Thymus (tissue), 11 donors: ENCODE data around the gene WARS2. TPM values are rescaled to one million over a fixed set of nuclear protein-coding genes. Genes with fewer than 3 reads are reported as not detected.

Experiments
- DNase-seq, 9 donors: peaks; one replicate each; pipeline ENCODE4 v3.0.0-alpha.2; 2013; ENCODE audit warnings: low spot score in 9 of 9, low read depth in 6 of 9, missing footprints in 1 of 9
- H3K27ac ChIP-seq, 2 donors: one replicate each; pipeline ENCODE4 v1.5.1; 2013; ENCODE audit warnings: control low read depth in 1 of 2, low read depth in 1 of 2, low read length in 1 of 2, mild to moderate bottlenecking in 1 of 2, moderate library complexity in 1 of 2
- H3K27me3 ChIP-seq, 2 donors: one replicate each; pipeline ENCODE4 v1.5.1; 2013; ENCODE audit warnings: low read length in 1 of 2; ENCODE audit not compliant: control insufficient read depth in 2 of 2, insufficient read depth in 1 of 2
- H3K36me3 ChIP-seq, 2 donors: one replicate each; pipeline ENCODE4 v1.5.1; 2013; ENCODE audit warnings: low read length in 1 of 2, mild to moderate bottlenecking in 1 of 2, moderate library complexity in 1 of 2; ENCODE audit not compliant: control insufficient read depth in 2 of 2, insufficient read depth in 2 of 2
- H3K4me1 ChIP-seq, 2 donors: one replicate each; pipeline ENCODE4 v1.5.1; 2013; ENCODE audit warnings: low read length in 2 of 2; ENCODE audit not compliant: control insufficient read depth in 2 of 2, insufficient read depth in 2 of 2
- H3K4me3 ChIP-seq, 2 donors: one replicate each; pipeline ENCODE4 v1.5.1; 2013; ENCODE audit warnings: low read length in 2 of 2, control low read depth in 1 of 2, mild to moderate bottlenecking in 1 of 2
- H3K9me3 ChIP-seq, 2 donors: one replicate each; pipeline ENCODE4 v1.5.1; 2013; ENCODE audit warnings: low read length in 1 of 2, mild to moderate bottlenecking in 1 of 2; ENCODE audit not compliant: control insufficient read depth in 2 of 2, insufficient read depth in 1 of 2
- WGBS: extraction: QIAGEN DNeasy Blood & Tissue Kit; methylation state at CpG from one replicate; pipeline ENCODE4 v1.1.7; 2013; 5-methylcytosine and 5-hydroxymethylcytosine counted together
- polyA plus RNA-seq: library from polyadenylated mRNA; stranded (reverse); fragments of 200-250 nt; gene quantifications from one replicate; pipeline ENCODE4 v1.2.3, GENCODE V29; 2013
- total RNA-seq: library from RNA; stranded (reverse); fragments of 120-200 nt; gene quantifications from one replicate; pipeline ENCODE4 v1.2.4, GENCODE V29; 2013
- donor health status: healthy.

The WARS2 gene
- total and polyA plus RNA-seq, 2 donors: 7.7 to 8.6 TPM

- H3K4me1 ChIP-seq: peaks cover 0 to 11% of the 10 kb centered on the region in 2 donors
- H3K27me3 ChIP-seq: peaks cover 74 to 96% of the 10 kb centered on the region in 2 donors
- DNase-seq: no peak
Observed at GRCh38 chr1:119004781-119005180, 135.7 kb downstream of the WARS2 start.

GRCh38 chr1:119004129-119004527 is 136.3 kb downstream of the WARS2 start:
- 27% methylated on average over 5 of the region's 5 CpGs for WGBS
- no peak for DNase-seq
- H3K27me3 ChIP-seq: peaks cover 78 to 100% of the 10 kb centered on the region in 2 donors

More at GRCh38 chr1:119004781-119005180, 135.7 kb downstream of the WARS2 start:
- 41% methylated on average over 2 of the region's 2 CpGs for WGBS
- H3K9me3 ChIP-seq: peaks cover 0 to 4% of the 10 kb centered on the region in 2 donors
- H3K27ac ChIP-seq: no peak overlapping the region
- no peak overlapping the region for H3K4me3 ChIP-seq
- no peaks in the 10 kb centered on the region for H3K36me3 ChIP-seq

GRCh38 chr1:119003413-119004128 is 136.9 kb downstream of the WARS2 start:
- DNase-seq: no peak
- Histone ChIP-seq H3K36me3 (no peaks in the 10 kb centered on the region), H3K4me1 (peaks cover 0 to 11% of the 10 kb centered on the region in 2 donors), H3K27me3 (peaks cover 78 to 100% of the 10 kb centered on the region in 2 donors), H3K4me3 (no peak overlapping the region), H3K27ac (no peak overlapping the region), H3K9me3 (peaks cover 0 to 4% of the 10 kb centered on the region in 2 donors)
- WGBS: 44% methylated on average over 14 of the region's 14 CpGs

More at GRCh38 chr1:119004129-119004527, 136.3 kb downstream of the WARS2 start:
- Histone ChIP-seq H3K36me3 (no peaks in the 10 kb centered on the region), H3K4me3 (no peak overlapping the region), H3K27ac (no peak overlapping the region), H3K9me3 (peaks cover 0 to 4% of the 10 kb centered on the region in 2 donors), H3K4me1 (peaks cover 0 to 11% of the 10 kb centered on the region in 2 donors)

DNA sequence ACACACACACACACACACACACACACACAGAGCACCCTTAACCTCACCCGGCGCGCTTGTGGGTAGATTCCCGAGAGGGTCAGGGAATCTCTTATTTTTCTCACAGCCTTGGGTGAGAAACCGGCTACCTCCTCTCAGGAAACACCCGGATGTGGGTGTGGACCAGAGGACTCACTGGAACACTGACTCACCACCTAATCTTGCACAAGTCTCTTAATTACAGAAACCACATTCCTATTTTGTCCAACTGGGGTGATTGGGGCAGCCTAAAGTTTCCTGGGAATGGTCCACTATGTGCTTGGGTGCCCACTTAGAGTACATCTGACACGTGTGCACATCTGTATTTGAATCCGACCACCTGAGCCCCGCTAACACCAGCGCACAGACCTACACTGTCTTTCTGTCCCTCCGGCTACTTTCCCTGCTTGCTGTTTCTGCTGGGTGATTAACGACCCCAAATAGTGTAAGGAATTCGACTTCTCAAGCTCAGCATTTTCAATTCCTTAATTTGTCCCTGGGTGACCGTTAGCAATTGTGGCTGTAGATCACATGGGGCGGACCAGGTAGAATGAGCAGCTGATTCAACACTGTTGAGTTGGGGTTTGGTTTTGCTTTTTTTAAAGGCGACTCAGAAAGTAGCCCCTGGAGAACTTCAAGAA is 138.3 kb downstream of the WARS2 start:
- Histone ChIP-seq H3K27ac (no peak overlapping the region), H3K36me3 (no peaks in the 10 kb centered on the region), H3K4me1 (peaks cover 0 to 6% of the 10 kb centered on the region in 2 donors), H3K4me3 (no peak overlapping the region), H3K27me3 (peaks cover 72 to 100% of the 10 kb centered on the region in 2 donors), H3K9me3 (no peaks in the 10 kb centered on the region)
- DNase-seq: no peak
- 12% methylated on average over 16 of the region's 16 CpGs for WGBS

GRCh38 chr1:119001181-119002027 is 139.0 kb downstream of the WARS2 start:
- DNase-seq: no peak
- H3K4me3 ChIP-seq: no peak overlapping the region
- H3K27ac ChIP-seq: no peak overlapping the region

GRCh38 chr1:119000371-119001180 is 139.9 kb downstream of the WARS2 start:
- Histone ChIP-seq H3K4me3 (no peak overlapping the region), H3K4me1 (peaks cover 0 to 6% of the 10 kb centered on the region in 2 donors), H3K27me3 (peaks cover 69 to 100% of the 10 kb centered on the region in 2 donors), H3K27ac (no peak overlapping the region), H3K36me3 (no peaks in the 10 kb centered on the region), H3K9me3 (no peaks in the 10 kb centered on the region)
- WGBS: 6% methylated on average over 44 of the region's 44 CpGs
- DNase-seq: no peak

More at GRCh38 chr1:119001181-119002027, 139.0 kb downstream of the WARS2 start:
- WGBS: 6% methylated on average over 49 of the region's 49 CpGs
- Histone ChIP-seq H3K4me1 (peaks cover 0 to 6% of the 10 kb centered on the region in 2 donors), H3K36me3 (no peaks in the 10 kb centered on the region), H3K27me3 (peaks cover 68 to 100% of the 10 kb centered on the region in 2 donors), H3K9me3 (no peaks in the 10 kb centered on the region)

DNA sequence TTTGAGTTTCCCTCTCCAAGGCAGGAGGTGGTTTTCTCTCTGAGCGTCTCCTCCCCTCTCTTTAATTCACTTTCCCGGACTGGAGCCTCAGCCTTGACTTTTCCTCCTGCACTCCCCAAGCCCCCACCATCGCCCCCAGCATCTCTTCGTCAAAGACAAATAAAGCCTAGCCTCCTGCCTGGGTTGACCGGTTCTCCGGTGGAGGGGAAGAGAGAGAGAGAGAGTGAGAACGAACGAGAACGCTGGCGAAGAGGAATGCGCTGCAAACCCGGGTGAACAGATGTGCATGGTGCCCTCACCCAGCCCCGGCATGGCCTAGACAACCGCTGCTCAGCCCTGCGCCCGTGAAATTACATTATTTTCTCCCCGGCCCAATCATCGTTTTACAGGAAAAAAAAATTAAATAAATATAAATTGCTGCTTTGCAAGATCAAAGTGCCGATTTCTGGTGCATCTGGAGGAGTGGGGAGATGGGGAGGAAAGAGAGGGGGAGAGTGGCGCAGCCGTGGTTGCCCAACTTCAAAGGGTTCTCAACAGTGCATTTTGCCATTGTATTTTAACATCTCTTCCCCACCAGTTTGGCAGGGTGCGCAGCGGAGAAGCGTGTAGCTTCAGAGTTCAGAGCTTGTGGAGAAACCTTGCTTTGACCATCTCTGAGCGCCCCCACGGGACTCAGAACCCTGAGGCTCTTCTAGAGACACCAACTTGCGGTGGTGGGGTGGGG is 140.9 kb downstream of the WARS2 start:
- DNase-seq: no peak
- H3K27me3 ChIP-seq: peaks cover 72 to 100% of the 10 kb centered on the region in 2 donors

GRCh38 chr1:118998171-118998570 is 142.3 kb downstream of the WARS2 start:
- WGBS: 38% methylated on average over 2 of the region's 2 CpGs
- H3K36me3 ChIP-seq: no peaks in the 10 kb centered on the region
- H3K9me3 ChIP-seq: peaks cover 0 to 3% of the 10 kb centered on the region in 2 donors
- H3K4me1 ChIP-seq: peaks cover 0 to 6% of the 10 kb centered on the region in 2 donors
- DNase-seq: no peak
- peaks cover 80 to 100% of the 10 kb centered on the region in 2 donors for H3K27me3 ChIP-seq
- H3K4me3 ChIP-seq: no peak overlapping the region
- no peak overlapping the region for H3K27ac ChIP-seq

More for the DNA sequence above, 140.9 kb downstream of the WARS2 start:
- no peak overlapping the region for H3K4me3 ChIP-seq
- H3K4me1 ChIP-seq: peaks cover 0 to 6% of the 10 kb centered on the region in 2 donors
- H3K36me3 ChIP-seq: no peaks in the 10 kb centered on the region
- no peak overlapping the region for H3K27ac ChIP-seq
- H3K9me3 ChIP-seq: no peaks in the 10 kb centered on the region
- WGBS: 6% methylated on average over 27 of the region's 27 CpGs
